GM18951 (cell line): ENCODE data around the gene GH1.
"Not testable (repeated sequence)": the region's sequence is repeated elsewhere in the genome, so short reads cannot be mapped to it uniquely, and the experiment has no call there.

Experiments
- POLR2A ChIP-seq: IDR thresholded peaks from 4 replicates; pipeline ENCODE4 v1.6.1; 2011; ENCODE audit warnings: mild to moderate bottlenecking; ENCODE audit not compliant: insufficient read length, insufficient read depth; ENCODE audit errors: extremely low read depth
- in situ Hi-C: fragments of 300-500 bp; cut with MboI; formaldehyde crosslinking; loops from one replicate; pipeline ENCODE4 v1.12.0; 2022; ENCODE audit warnings: low sequenced_read_pairs, mixed read lengths, inconsistent platforms; ENCODE audit not compliant: unreplicated experiment

The GH1 gene

GRCh38 chr17:63881935-63882601 lies 36.6 kb downstream of the GH1 start, which contains the start of gene GH2:
Gene GH2, minus strand, starts transcription at chr17:63881944. Its CDS starts 143 bp downstream, at chr17:63881801.
- in situ Hi-C loops, result no loop called here

GRCh38 chr17:63881337-63881736 lies 37.3 kb downstream of the GH1 start:
- in situ Hi-C loops, result not testable (repeated sequence)

More at GRCh38 chr17:63881935-63882601, 36.6 kb downstream of the GH1 start, which contains the start of gene GH2:
- TF ChIP-seq POLR2A, result no peak

GRCh38 chr17:63880706-63881105 lies 37.9 kb downstream of the GH1 start:
- in situ Hi-C loops, result no loop called here
- no peak for TF ChIP-seq POLR2A

GRCh38 chr17:63878413-63878812 lies 40.2 kb downstream of the GH1 start:
- in situ Hi-C loops, result not testable (repeated sequence)

- in situ Hi-C loops, result not testable (repeated sequence)
Measured at GRCh38 chr17:63874693-63875092, 43.9 kb downstream of the GH1 start.

GRCh38 chr17:63874061-63874626 lies 44.5 kb downstream of the GH1 start:
- in situ Hi-C loops, result not testable (repeated sequence)

- in situ Hi-C loops, result not testable (repeated sequence)
Measured at GRCh38 chr17:63873577-63873976, 45.1 kb downstream of the GH1 start, which contains the start of gene CSH2. Gene CSH2, minus strand, starts transcription at chr17:63873677. Its CDS starts 63 bp downstream, at chr17:63873614.

GRCh38 chr17:63871646-63872365 lies 46.8 kb downstream of the GH1 start:
- in situ Hi-C loops, result not testable (repeated sequence)

GRCh38 chr17:63870292-63870665 lies 48.4 kb downstream of the GH1 start:
- in situ Hi-C loops, result not testable (repeated sequence)

GRCh38 chr17:63869491-63870291 lies 48.9 kb downstream of the GH1 start:
- in situ Hi-C loops, result not testable (repeated sequence)
